Thoracic aorta (tissue), 2 donors: ENCODE measurements around the gene SYDE2. TPM values are rescaled to one million over a fixed set of nuclear protein-coding genes. Genes with fewer than 3 reads are reported as not detected.

Source experiments
- ATAC-seq: fragments of 150-250 bp; one replicate; pipeline ENCODE4 v1.8.0; 2017; ENCODE audit warnings: low read depth; ENCODE audit not compliant: insufficient number of reproducible peaks, low FRiP score
- DNase-seq: peaks from one replicate; pipeline ENCODE4 v3.0.0-alpha.2; 2020; ENCODE audit warnings: low spot score
- H3K27ac ChIP-seq, 2 donors: fragments of 200-600 bp; sonication (generic); 1 replicate in 1 of 2; 2 replicates in 1 of 2; pipeline ENCODE4 v1.5.1; 2016; ENCODE audit warnings: mild to moderate bottlenecking in 2 of 2, moderate library complexity in 2 of 2
- H3K27me3 ChIP-seq: fragments of 200-600 bp; sonication (generic); replicated peaks from 2 replicates; pipeline ENCODE4 v1.6.0; 2016; ENCODE audit warnings: mild to moderate bottlenecking; ENCODE audit not compliant: insufficient read depth
- H3K36me3 ChIP-seq: fragments of 200-600 bp; sonication (generic); one replicate; pipeline ENCODE4 v1.5.1; 2016
- H3K4me1 ChIP-seq, 2 donors: fragments of 200-600 bp; sonication (generic); 1 replicate in 1 of 2; 2 replicates in 1 of 2; pipeline versions ENCODE4 v1.5.1 to v1.6.0; 2016; ENCODE audit warnings: low read depth in 2 of 2, mild to moderate bottlenecking in 1 of 2; ENCODE audit not compliant: control insufficient read depth in 1 of 2
- H3K4me3 ChIP-seq: fragments of 200-600 bp; sonication (generic); 2 replicates; pipeline ENCODE4 v1.5.1; 2016; ENCODE audit warnings: mild to moderate bottlenecking
- H3K9me3 ChIP-seq: fragments of 200-600 bp; sonication (generic); 2 replicates; pipeline ENCODE4 v1.5.1; 2016
- total RNA-seq, 2 donors: library from RNA; depleted of rRNA; stranded (reverse); fragments of >200 nt; gene quantifications; one replicate each; pipeline versions ENCODE4 v1.1.0 to v1.2.3, GENCODE V29; 2016
- TF ChIP-seq, protein P1 (sequence below): fragments of 200-600 bp; sonication (generic); IDR thresholded peaks from one replicate; pipeline ENCODE4 v1.5.1; 2019; ENCODE audit warnings: antibody characterized with exemption

SYDE2 gene
- total RNA-seq, 2 donors from 2014 or later, result 13.4 to 17.0 TPM

DNA sequence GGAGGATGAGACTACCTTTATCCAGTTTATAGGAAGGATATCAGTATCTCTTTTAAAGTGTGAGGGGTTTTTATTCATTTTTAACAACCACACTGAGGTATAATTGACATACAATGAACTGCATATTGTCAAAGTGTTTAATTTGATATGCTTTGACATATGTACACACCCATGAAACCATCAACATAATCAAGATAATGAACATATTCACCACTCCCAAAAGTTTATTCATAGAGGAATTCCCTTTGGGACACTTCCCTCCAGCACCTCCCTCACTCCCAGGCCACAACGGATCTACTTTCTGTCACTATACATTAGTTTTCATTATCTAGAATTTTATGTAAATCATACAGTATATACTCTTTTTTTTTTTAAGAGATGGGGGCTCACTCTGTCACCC is 89.1 kb downstream of the SYDE2 start:
- TF ChIP-seq, protein P1, sequence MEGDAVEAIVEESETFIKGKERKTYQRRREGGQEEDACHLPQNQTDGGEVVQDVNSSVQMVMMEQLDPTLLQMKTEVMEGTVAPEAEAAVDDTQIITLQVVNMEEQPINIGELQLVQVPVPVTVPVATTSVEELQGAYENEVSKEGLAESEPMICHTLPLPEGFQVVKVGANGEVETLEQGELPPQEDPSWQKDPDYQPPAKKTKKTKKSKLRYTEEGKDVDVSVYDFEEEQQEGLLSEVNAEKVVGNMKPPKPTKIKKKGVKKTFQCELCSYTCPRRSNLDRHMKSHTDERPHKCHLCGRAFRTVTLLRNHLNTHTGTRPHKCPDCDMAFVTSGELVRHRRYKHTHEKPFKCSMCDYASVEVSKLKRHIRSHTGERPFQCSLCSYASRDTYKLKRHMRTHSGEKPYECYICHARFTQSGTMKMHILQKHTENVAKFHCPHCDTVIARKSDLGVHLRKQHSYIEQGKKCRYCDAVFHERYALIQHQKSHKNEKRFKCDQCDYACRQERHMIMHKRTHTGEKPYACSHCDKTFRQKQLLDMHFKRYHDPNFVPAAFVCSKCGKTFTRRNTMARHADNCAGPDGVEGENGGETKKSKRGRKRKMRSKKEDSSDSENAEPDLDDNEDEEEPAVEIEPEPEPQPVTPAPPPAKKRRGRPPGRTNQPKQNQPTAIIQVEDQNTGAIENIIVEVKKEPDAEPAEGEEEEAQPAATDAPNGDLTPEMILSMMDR, result no peak
- no peak for DNase-seq
- Histone ChIP-seq H3K4me3 (no peak overlapping the region), H3K27ac (no peak overlapping the region), H3K27me3 (no peaks in the 10 kb centered on the region), H3K4me1 (no peaks in the 10 kb centered on the region), H3K36me3 (no peaks in the 10 kb centered on the region), H3K9me3 (no peaks in the 10 kb centered on the region)
- no peak for ATAC-seq

DNA sequence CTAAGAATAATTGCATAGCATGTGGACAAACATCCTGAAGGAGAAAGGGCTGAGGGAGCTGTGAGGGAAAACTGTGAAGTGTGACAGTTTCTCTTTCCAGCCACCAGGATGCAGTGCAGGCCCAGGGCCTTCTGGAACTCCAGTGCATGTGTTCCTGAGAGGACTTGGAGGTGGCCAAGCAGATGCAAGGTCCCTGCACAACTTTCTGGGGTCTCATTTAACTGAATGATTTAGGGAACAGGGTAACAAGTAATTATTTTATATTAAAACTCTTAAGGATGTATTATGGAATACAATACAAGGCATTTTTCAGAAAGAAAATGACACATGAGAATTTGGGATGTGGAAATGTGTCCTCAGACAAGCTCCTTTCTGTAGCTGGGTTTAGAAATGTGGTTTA is 91.3 kb downstream of the SYDE2 start:
- ATAC-seq (no peak), DNase-seq (no peak)
- Histone ChIP-seq H3K36me3 (no peaks in the 10 kb centered on the region), H3K4me3 (no peak overlapping the region), H3K27me3 (no peaks in the 10 kb centered on the region), H3K27ac (no peak overlapping the region), H3K4me1 (no peaks in the 10 kb centered on the region), H3K9me3 (no peaks in the 10 kb centered on the region)
- TF ChIP-seq, protein P1, result peak; percentile 80

Other genes with a start within 250 kb of the SYDE2 start
- 1 to 10 TPM; 1.2 to 1.8 TPM for gene MCOLN2, start 203.9 kb downstream of the SYDE2 start, total RNA-seq
- gene MCOLN3, start 152.5 kb downstream of the SYDE2 start, total RNA-seq, result 1 to 10 TPM; 2.3 to 3.2 TPM
- gene C1orf52, start 58.6 kb upstream of the SYDE2 start, total RNA-seq, result 10 to 100 TPM; 20.7 to 28.7 TPM
- 10 to 100 TPM; 13.8 to 34.2 TPM for gene BCL10, start 75.6 kb upstream of the SYDE2 start, total RNA-seq